GM12878 (cell line): Measurements from ENCODE around the gene MAP4K5.

Source experiments
- E2F4 ChIP-seq: IDR thresholded peaks from 2 replicates; pipeline ENCODE4 v1.6.1; 2012; ENCODE audit warnings: low read depth, low read length, improper control_type of control experiment
- MAX ChIP-seq: IDR thresholded peaks from 2 replicates; pipeline ENCODE4 v1.6.1; 2012; ENCODE audit warnings: low read depth, low read length, improper control_type of control experiment

- TF ChIP-seq MAX: no peak
- TF ChIP-seq E2F4: no peak
These were observed 136.9 kb downstream of the MAP4K5 start for GRCh38 chr14:50395448-50395847.
